ENCODE data around the gene SEC22C.

GRCh38 chr3:42544492-42545283 is 37.1 kb downstream of the SEC22C start:
- TF ChIP-seq CTCF (IDR thresholded peaks at IDR 0.05) (no peak), EZH2 (IDR thresholded peaks at IDR 0.05; ENCODE audit: borderline replicate concordance, insufficient read depth, low read depth, low read length, poor library complexity, severe bottlenecking) (no peak)

Measured in B cell (primary cell).